ENCODE results near the gene MYO16.

DNA sequence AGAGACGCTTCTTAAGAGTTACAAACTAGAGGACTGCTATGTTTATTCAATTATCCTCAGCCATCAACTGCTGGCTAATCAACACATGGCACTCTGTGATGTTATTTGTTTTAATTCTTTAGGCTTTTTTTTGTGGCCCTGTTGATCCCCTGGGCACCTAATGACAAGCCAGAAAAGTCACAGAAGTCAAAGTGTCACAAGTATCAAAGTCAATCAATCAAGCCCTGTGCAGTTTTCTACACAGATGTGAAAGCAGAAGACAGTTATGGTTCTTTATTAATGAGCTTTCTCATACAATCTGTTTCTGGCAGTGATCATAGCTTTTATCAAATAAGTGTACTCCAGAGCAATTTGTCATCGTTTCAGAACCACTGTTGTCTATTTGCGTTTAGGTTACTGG lies 34.3 kb downstream of the MYO16 start:
- TF ChIP-seq, protein P1, sequence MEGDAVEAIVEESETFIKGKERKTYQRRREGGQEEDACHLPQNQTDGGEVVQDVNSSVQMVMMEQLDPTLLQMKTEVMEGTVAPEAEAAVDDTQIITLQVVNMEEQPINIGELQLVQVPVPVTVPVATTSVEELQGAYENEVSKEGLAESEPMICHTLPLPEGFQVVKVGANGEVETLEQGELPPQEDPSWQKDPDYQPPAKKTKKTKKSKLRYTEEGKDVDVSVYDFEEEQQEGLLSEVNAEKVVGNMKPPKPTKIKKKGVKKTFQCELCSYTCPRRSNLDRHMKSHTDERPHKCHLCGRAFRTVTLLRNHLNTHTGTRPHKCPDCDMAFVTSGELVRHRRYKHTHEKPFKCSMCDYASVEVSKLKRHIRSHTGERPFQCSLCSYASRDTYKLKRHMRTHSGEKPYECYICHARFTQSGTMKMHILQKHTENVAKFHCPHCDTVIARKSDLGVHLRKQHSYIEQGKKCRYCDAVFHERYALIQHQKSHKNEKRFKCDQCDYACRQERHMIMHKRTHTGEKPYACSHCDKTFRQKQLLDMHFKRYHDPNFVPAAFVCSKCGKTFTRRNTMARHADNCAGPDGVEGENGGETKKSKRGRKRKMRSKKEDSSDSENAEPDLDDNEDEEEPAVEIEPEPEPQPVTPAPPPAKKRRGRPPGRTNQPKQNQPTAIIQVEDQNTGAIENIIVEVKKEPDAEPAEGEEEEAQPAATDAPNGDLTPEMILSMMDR (IDR thresholded peaks at IDR 0.05): no peak
- TF ChIP-seq POLR2A (IDR thresholded peaks at IDR 0.05): no peak

Measured in breast epithelium (tissue), 3 donors.